Thyroid gland (tissue), 4 donors: ENCODE data around the gene AFG3L2. TPM values are rescaled to one million over a fixed set of nuclear protein-coding genes. Genes with fewer than 3 reads are reported as not detected.

Experiments used
- DNase-seq, 2 donors: peaks; one replicate each; pipeline ENCODE4 v3.0.0-alpha.2; 2019
- H3K27ac ChIP-seq, 3 donors: fragments of 200-600 bp; sonication (generic); 1 replicate in 2 of 3; 2 replicates in 1 of 3; pipeline ENCODE4 v1.5.1; 2016 to 2019; ENCODE audit warnings: mild to moderate bottlenecking in 1 of 3, moderate library complexity in 1 of 3
- H3K27me3 ChIP-seq: fragments of 200-600 bp; sonication (generic); one replicate; pipeline ENCODE4 v1.5.1; 2019
- H3K36me3 ChIP-seq, 2 donors: fragments of 200-600 bp; sonication (generic); one replicate each; pipeline ENCODE4 v1.5.1; 2016 to 2019
- H3K4me1 ChIP-seq, 2 donors: fragments of 200-600 bp; sonication (generic); one replicate each; pipeline ENCODE4 v1.5.1; 2017 to 2019
- H3K4me3 ChIP-seq, 3 donors: fragments of 200-600 bp; sonication (generic); replicated peaks in 1 of 3; 1 replicate in 2 of 3; 2 replicates in 1 of 3; pipeline ENCODE4 v1.5.1; 2016; ENCODE audit warnings: mild to moderate bottlenecking in 1 of 3
- H3K9me3 ChIP-seq: fragments of 200-600 bp; sonication (generic); one replicate; pipeline ENCODE4 v1.5.1; 2017
- POLR2A ChIP-seq, 2 donors: fragments of 450-650 bp; IDR thresholded peaks; one replicate each; pipeline ENCODE4 v1.6.1; 2017; ENCODE audit warnings: antibody characterized with exemption in 2 of 2, mild to moderate bottlenecking in 2 of 2, moderate library complexity in 1 of 2
- WGBS, 2 donors: methylation state at CpG; one replicate each; pipeline ENCODE4 v1.1.5; 2017; 5-methylcytosine and 5-hydroxymethylcytosine counted together
- intact Hi-C: fragments of 100-400 bp; cut with DNase I; formaldehyde crosslinking; loops from one replicate; pipeline ENCODE4 v1.15.1; 2023
- total RNA-seq, 4 donors: library from RNA; depleted of rRNA; stranded (reverse); fragments of >200 nt; gene quantifications; one replicate each; pipeline ENCODE4 v1.2.3, GENCODE V29; 2016
- TF ChIP-seq, protein P1 (sequence below), 6 experiments: fragments of 200-600 bp in 3 of 6; fragments of 450-650 bp in 3 of 6; sonication (generic) in 3 of 6; IDR thresholded peaks; one replicate each; pipeline ENCODE4 v1.5.1; 2016 to 2019; ENCODE audit warnings: antibody characterized with exemption in 6 of 6, mild to moderate bottlenecking in 2 of 6, inconsistent platforms in 1 of 6, moderate library complexity in 1 of 6

The AFG3L2 gene
- total RNA-seq, 4 donors from 2014 or later: 60.9 to 92.4 (median 84.7) TPM

DNA sequence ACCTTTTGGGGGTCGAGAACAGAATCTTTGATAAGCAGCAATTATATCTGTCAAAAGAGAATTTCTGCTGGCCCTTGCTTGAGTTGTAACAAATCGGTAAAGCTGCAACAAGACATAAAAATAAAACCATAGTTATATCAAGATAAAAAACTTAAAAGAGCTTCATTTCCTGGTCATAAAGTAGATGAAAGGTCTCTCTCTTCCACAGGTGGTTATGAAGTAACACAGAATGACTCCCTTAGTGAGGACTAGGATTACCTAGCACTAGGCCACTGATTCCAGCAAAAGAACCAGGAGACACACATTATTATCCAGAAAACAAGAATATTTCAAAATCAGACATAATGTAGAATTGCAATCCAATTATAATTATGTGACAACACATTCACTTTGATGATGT is 5.4 kb downstream of the AFG3L2 start:
- peaks cover 5 to 16% of the 10 kb centered on the region in 2 donors for H3K36me3 ChIP-seq
- no peaks in the 10 kb centered on the region for H3K9me3 ChIP-seq
- H3K4me1 ChIP-seq: peaks cover 25 to 29% of the 10 kb centered on the region in 2 donors
- WGBS, 2 donors: 88 to 97% methylated on average over 2 of the region's 2 CpGs
- no peak for TF ChIP-seq POLR2A (IDR thresholded peaks at IDR 0.05)
- TF ChIP-seq, protein P1, sequence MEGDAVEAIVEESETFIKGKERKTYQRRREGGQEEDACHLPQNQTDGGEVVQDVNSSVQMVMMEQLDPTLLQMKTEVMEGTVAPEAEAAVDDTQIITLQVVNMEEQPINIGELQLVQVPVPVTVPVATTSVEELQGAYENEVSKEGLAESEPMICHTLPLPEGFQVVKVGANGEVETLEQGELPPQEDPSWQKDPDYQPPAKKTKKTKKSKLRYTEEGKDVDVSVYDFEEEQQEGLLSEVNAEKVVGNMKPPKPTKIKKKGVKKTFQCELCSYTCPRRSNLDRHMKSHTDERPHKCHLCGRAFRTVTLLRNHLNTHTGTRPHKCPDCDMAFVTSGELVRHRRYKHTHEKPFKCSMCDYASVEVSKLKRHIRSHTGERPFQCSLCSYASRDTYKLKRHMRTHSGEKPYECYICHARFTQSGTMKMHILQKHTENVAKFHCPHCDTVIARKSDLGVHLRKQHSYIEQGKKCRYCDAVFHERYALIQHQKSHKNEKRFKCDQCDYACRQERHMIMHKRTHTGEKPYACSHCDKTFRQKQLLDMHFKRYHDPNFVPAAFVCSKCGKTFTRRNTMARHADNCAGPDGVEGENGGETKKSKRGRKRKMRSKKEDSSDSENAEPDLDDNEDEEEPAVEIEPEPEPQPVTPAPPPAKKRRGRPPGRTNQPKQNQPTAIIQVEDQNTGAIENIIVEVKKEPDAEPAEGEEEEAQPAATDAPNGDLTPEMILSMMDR (IDR thresholded peaks at IDR 0.05): no peak
- no peaks in the 10 kb centered on the region for H3K27me3 ChIP-seq
- H3K4me3 ChIP-seq: no peak overlapping the region
- intact Hi-C loops: no loop called here
- H3K27ac ChIP-seq: no peak overlapping the region
- no peak for DNase-seq

DNA sequence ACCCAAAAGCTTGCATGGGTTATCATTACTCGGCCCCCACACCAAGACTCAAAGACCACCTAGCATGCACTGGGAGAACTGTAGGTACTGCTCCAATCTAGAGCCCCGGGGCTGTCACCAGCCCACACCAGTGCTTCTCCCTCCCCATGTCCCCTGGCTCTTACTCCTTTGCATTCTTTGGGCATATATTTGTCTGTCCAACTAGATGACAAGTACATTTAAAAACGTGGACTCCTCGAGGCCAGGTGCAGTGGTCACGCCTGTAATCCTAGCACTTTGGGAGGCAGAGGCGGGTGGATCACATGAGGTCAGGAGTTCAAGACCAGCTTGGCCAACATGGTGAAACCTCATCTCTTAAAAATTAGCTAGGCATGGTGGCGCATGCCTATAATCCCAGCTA is 7.8 kb downstream of the AFG3L2 start:
- TF ChIP-seq, protein P1 (IDR thresholded peaks at IDR 0.05): no peak
- TF ChIP-seq POLR2A (IDR thresholded peaks at IDR 0.05): no peak
- Histone ChIP-seq H3K9me3 (no peaks in the 10 kb centered on the region), H3K4me3 (no peak overlapping the region), H3K27ac (no peak overlapping the region), H3K36me3 (peaks cover 8 to 35% of the 10 kb centered on the region in 2 donors), H3K27me3 (no peaks in the 10 kb centered on the region), H3K4me1 (peaks cover 10 to 11% of the 10 kb centered on the region in 2 donors)
- intact Hi-C loops: loop anchor here (5.0 kb wide), 1 partner anchor 42 kb away; no protein-coding TSS in a partner anchor
- no peak for DNase-seq
- WGBS, 2 donors: 73 to 80% methylated on average over 7 of the region's 7 CpGs

DNA sequence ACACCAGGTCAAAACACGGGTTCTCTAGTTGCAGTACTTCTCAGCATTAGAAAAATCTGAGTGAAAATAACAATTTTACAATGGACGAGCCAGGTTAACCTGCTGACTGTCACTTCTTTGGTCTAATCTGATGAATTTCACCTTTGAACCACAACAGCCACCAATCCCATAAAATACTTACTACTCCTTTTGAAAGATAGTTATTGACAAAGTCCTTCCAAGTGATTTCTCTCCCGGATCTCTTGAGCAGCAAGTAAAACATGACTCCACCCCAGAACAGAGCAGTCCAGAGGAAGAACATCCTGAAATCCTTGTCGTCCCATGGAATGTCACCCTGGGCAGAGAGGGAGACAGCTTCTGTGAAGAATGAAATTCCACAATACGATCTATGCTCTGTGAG is 10.2 kb downstream of the AFG3L2 start:
- H3K27ac ChIP-seq: no peak overlapping the region
- no peaks in the 10 kb centered on the region for H3K27me3 ChIP-seq
- H3K36me3 ChIP-seq: peaks cover 20 to 50% of the 10 kb centered on the region in 2 donors
- H3K4me1 ChIP-seq: no peaks in the 10 kb centered on the region
- TF ChIP-seq, protein P1 (IDR thresholded peaks at IDR 0.05): no peak
- no peak for TF ChIP-seq POLR2A (IDR thresholded peaks at IDR 0.05)
- intact Hi-C loops: loop anchor here (5.0 kb wide), 1 partner anchor 39 kb away; no protein-coding TSS in a partner anchor
- H3K4me3 ChIP-seq: no peak overlapping the region
- 89 to 94% methylated on average over 5 of the region's 5 CpGs for WGBS, 2 donors
- H3K9me3 ChIP-seq: no peaks in the 10 kb centered on the region
- DNase-seq: no peak

DNA sequence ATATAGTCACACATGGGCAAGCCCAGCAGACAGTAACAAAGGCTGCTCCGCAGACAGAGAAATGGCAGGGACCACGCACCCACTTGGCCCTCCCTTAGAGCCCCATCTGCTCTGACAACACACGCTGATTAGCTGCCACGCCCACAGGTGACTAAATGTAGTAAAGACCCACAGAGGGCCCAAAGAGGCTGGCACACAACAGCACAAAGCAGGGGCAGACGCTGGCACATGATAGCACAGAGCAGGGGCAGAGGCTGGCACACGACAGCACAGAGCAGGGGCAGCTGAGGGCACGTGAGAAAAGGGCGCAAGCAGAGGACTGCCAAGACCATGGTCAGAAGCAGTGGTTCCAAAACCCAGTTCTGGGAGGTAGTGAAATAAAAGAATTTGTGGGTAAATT is 10.6 kb downstream of the AFG3L2 start:
- Histone ChIP-seq H3K4me1 (no peaks in the 10 kb centered on the region), H3K27me3 (no peaks in the 10 kb centered on the region), H3K9me3 (no peaks in the 10 kb centered on the region), H3K4me3 (no peak overlapping the region), H3K36me3 (peaks cover 24 to 50% of the 10 kb centered on the region in 2 donors), H3K27ac (no peak overlapping the region)
- intact Hi-C loops: loop anchor here (5.0 kb wide), 1 partner anchor 39 kb away; no protein-coding TSS in a partner anchor
- TF ChIP-seq, protein P1 (IDR thresholded peaks at IDR 0.05): no peak
- no peak for TF ChIP-seq POLR2A (IDR thresholded peaks at IDR 0.05)
- no peak for DNase-seq
- 95 to 97% methylated on average over 8 of the region's 8 CpGs for WGBS, 2 donors

DNA sequence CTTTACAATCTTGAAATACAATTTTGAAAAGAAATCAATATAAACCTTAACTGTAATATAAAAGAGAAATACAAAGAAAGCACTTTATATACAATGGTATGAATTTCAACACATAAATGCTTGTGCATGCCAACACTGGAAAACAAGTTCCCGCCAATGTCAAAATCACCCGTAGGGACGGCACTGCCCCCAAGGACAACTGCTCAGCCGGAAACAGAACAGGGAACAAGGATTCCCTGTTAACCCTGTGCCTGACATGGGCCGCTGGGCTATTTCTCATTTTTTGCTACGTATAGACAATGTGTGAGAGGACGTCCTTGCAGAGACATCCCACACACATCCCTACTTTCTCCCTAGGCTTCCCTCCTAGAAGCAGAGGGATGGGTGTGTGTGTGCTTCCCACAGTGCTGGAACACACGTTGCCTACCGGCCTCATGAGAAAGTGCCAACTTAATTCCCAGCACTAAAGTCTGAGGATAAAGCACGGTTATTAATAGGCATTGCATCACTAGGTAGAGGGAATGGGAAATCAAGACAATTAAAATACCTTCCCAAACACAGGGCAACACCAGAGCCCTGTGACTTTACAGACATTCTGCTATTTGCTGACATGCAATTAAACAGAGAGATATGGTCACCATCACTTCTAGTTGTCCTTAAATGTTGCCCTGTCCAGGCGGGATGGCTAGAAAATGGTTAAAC is 14.4 kb downstream of the AFG3L2 start:
- H3K4me3 ChIP-seq: no peak overlapping the region
- DNase-seq: no peak
- H3K4me1 ChIP-seq: no peaks in the 10 kb centered on the region
- no peaks in the 10 kb centered on the region for H3K9me3 ChIP-seq
- H3K27me3 ChIP-seq: no peaks in the 10 kb centered on the region
- intact Hi-C loops: no loop called here
- TF ChIP-seq, protein P1 (IDR thresholded peaks at IDR 0.05): no peak
- no peak for TF ChIP-seq POLR2A (IDR thresholded peaks at IDR 0.05)
- peaks cover 42 to 63% of the 10 kb centered on the region in 2 donors for H3K36me3 ChIP-seq
- no peak overlapping the region for H3K27ac ChIP-seq
- 86 to 91% methylated on average over 11 of the region's 11 CpGs for WGBS, 2 donors
